ENCODE data around the gene HLA-DOB. TPM values are rescaled to one million over a fixed set of nuclear protein-coding genes. Genes with fewer than 3 reads are reported as not detected.

HLA-DOB gene
- total RNA-seq, 1 experiment from 2014 or later: 0.64 TPM

- CTCF ChIA-PET: no interaction called here
- RAD21 ChIA-PET (ENCODE audit: low non-redundant PET in 1 of 2, low total read pairs in 2 of 2, uncharacterized antibody in 2 of 2, unreplicated experiment in 2 of 2): no interaction called here
These were observed 15.7 kb upstream of the HLA-DOB start for GRCh38 chr6:32832535-32832934.

More at GRCh38 chr6:32832535-32832934, 15.7 kb upstream of the HLA-DOB start:
- Histone ChIP-seq H3K9me2 (ENCODE audit: insufficient read depth) (no peaks in the 10 kb centered on the region), H3K4me2 (ENCODE audit: low read length) (no peak overlapping the region), H3K9me3 (ENCODE audit: control insufficient read depth in 1 of 2, insufficient read depth in 1 of 2, low read depth in 1 of 2, low read length in 2 of 2) (no peaks in the 10 kb centered on the region), H3K36me3 (ENCODE audit: control insufficient read depth in 1 of 2, insufficient read depth in 2 of 2, low read length in 2 of 2) (peaks cover 12 to 50% of the 10 kb centered on the region in 2 experiments; a peak in 2 of 4 replicates), H4K20me1 (ENCODE audit: insufficient read depth) (no peaks in the 10 kb centered on the region), H2AFZ (ENCODE audit: low read depth, low read length, poor library complexity, severe bottlenecking) (no peak overlapping the region), H3K9ac (ENCODE audit: low read length) (no peak overlapping the region), H3K4me3 (replicated peaks in 1 of 2; ENCODE audit: low read depth in 1 of 2, low read length in 2 of 2) (no peak overlapping the region), H3K27ac (ENCODE audit: low read depth, low read length) (no peak overlapping the region), H3K79me2 (ENCODE audit: insufficient read depth, low read length) (peaks cover 5% of the 10 kb centered on the region; the same call in 1 of the 2 replicates), H3K4me1 (ENCODE audit: control insufficient read depth in 1 of 2, insufficient read depth in 2 of 2, low read length in 2 of 2) (peaks cover 0 to 8% of the 10 kb centered on the region in 2 experiments; a peak in 2 of 4 replicates), H3K27me3 (ENCODE audit: insufficient read depth, low read length) (no peaks in the 10 kb centered on the region)
- no peak for ATAC-seq
- no peak for DNase-seq (ENCODE audit: low read depth, low spot score)
- intact Hi-C loops (cut with micrococcal nuclease): no loop called here
- POLR2A ChIA-PET: no interaction called here
- TF ChIP-seq FOSL1 (IDR thresholded peaks at IDR 0.05; ENCODE audit: low read depth) (no peak), CTCF (IDR thresholded peaks at IDR 0.05 in 2 of 3, conservative IDR thresholded peaks at IDR 0.05 in 1 of 3; ENCODE audit: borderline replicate concordance in 1 of 3, insufficient read depth in 1 of 3, low read depth in 2 of 3, low read length in 2 of 3) (no peak), SIN3A (IDR thresholded peaks at IDR 0.05; ENCODE audit: low read depth) (no peak), POLR2AphosphoS5 (IDR thresholded peaks at IDR 0.05; ENCODE audit: low read depth, low read length) (no peak), SRF (IDR thresholded peaks at IDR 0.05; ENCODE audit: low read depth) (no peak), JUND (IDR thresholded peaks at IDR 0.05) (no peak), EGR1 (IDR thresholded peaks at IDR 0.05; ENCODE audit: low read depth) (no peak), EZH2 (IDR thresholded peaks at IDR 0.05) (no peak), RAD21 (IDR thresholded peaks at IDR 0.05; ENCODE audit: low read depth) (no peak), CEBPB (IDR thresholded peaks at IDR 0.05; ENCODE audit: low read depth) (no peak), ZBTB33 (IDR thresholded peaks at IDR 0.05; ENCODE audit: extremely low read depth, insufficient replicate concordance, low read length) (no peak), CBX3 (IDR thresholded peaks at IDR 0.05; ENCODE audit: low read depth) (no peak), SP1 (IDR thresholded peaks at IDR 0.05; ENCODE audit: low read depth) (no peak), ZFX (IDR thresholded peaks at IDR 0.05) (no peak)
- no TSS peak for BruUV-seq (replicated peaks)
